ENCODE data around the gene STX4. TPM values are rescaled to one million over a fixed set of nuclear protein-coding genes. Genes with fewer than 3 reads are reported as not detected.

Gene STX4
- total and polyA plus RNA-seq, 9 of the 15 experiments (the other 6 are each of a cell fraction or from before 2014, with no cell fraction given), result 3.2 to 48.0 (median 21.5) TPM

DNA sequence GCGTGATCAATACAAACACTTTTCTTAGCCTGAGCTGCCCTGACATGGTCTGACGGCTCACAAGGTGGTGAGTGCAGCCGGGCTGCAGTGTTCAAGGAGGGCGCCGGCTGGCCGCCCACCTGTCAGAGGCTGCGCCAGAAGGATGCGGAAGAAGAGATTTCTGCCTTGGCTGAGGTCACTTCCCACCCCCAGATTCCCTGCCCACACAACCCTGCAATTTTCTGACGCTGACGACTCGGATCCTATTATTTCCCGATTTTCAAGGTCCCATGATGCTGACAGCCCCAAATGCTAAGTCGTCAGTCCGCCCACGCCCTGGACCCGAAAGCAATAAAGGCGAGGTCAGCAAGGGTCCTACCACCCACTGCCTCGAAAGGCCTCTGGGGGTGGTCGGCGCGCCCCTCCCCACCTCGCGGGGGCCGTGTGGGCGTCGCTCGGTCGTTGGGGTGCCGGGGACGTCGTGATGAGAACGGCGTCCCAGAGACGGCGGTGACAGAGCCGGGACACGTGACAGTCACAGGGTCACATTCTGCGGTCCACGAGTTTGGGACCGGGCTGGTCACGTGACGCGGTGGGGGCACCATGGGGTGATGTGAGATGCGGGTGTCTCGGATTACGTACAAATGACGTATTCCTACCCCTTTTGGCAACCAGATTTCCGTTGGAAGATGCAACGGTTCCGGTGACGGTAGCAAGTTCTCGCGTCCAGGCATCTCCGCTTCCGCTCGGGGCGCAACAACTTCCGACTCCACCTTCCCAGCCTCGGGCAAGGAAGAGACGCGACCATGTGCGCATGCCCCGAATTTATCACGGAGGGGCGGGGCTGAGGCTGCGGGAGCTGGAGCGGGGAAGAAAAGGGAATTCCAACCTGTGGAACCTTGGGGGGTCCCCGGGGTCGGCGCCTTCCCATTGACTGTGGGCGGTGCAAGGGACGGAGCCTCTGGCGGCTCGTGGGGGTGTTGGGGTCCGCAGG, at the start of gene STX4 (continued):
- TF ChIP-seq, protein P1, sequence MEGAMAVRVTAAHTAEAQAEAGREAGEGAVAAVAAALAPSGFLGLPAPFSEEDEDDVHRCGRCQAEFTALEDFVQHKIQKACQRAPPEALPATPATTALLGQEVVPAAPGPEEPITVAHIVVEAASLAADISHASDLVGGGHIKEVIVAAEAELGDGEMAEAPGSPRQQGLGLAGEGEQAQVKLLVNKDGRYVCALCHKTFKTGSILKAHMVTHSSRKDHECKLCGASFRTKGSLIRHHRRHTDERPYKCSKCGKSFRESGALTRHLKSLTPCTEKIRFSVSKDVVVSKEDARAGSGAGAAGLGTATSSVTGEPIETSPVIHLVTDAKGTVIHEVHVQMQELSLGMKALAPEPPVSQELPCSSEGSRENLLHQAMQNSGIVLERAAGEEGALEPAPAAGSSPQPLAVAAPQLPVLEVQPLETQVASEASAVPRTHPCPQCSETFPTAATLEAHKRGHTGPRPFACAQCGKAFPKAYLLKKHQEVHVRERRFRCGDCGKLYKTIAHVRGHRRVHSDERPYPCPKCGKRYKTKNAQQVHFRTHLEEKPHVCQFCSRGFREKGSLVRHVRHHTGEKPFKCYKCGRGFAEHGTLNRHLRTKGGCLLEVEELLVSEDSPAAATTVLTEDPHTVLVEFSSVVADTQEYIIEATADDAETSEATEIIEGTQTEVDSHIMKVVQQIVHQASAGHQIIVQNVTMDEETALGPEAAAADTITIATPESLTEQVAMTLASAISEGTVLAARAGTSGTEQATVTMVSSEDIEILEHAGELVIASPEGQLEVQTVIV (CRISPR knock-in tag; IDR thresholded peaks at IDR 0.05; ENCODE audit: borderline replicate concordance), result 0 out of 2 replicates have a peak, but pooled peaks have one; percentile 25
- TF ChIP-seq PURB (CRISPR knock-in tag; IDR thresholded peaks at IDR 0.05; ENCODE audit: low read depth) (no peak), ZNF644 (tag; IDR thresholded peaks at IDR 0.05; ENCODE audit: low read depth) (0 out of 2 replicates have a peak, but pooled peaks have one; percentile 48), ADNP (tag; IDR thresholded peaks at IDR 0.05) (no peak), HNRNPLL (IDR thresholded peaks at IDR 0.05; ENCODE audit: low read depth, low read length, poor library complexity, severe bottlenecking) (peak; percentile 81), ZNF133 (CRISPR knock-in tag; IDR thresholded peaks at IDR 0.05) (no peak), DIDO1 (tag; IDR thresholded peaks at IDR 0.05; ENCODE audit: low read depth) (peak; percentile 62), HDAC8 (tag; IDR thresholded peaks at IDR 0.05) (peak; percentile 74; the same call in 1 of the 2 replicates), ZBED1 (IDR thresholded peaks at IDR 0.05) (0 out of 2 replicates have a peak, but pooled peaks have one; percentile 22), HEY1 (CRISPR knock-in tag; IDR thresholded peaks at IDR 0.05; ENCODE audit: borderline replicate concordance) (no peak), HIVEP1 (CRISPR knock-in tag; IDR thresholded peaks at IDR 0.05) (peak; percentile 57; the same call in 1 of the 2 replicates), PHF20 (IDR thresholded peaks at IDR 0.05; ENCODE audit: partially characterized antibody) (peak; percentile 40), NR2C2 (CRISPR knock-in tag; IDR thresholded peaks at IDR 0.05) (peak; percentile 87), NR2C2 (tag; IDR thresholded peaks at IDR 0.05) (peak; percentile 92), SP2 (IDR thresholded peaks at IDR 0.05; ENCODE audit: extremely low read depth, low read depth, low read length, poor library complexity, severe bottlenecking) (no peak), CAMTA2 (CRISPR knock-in tag; conservative IDR thresholded peaks at IDR 0.05) (no peak), TAL1 (IDR thresholded peaks at IDR 0.05) (no peak), SIX5 (IDR thresholded peaks at IDR 0.05; ENCODE audit: borderline replicate concordance in 1 of 2, insufficient read depth in 1 of 2, low read depth in 1 of 2, low read length in 2 of 2) (peak; percentile 53 to 57; a peak in 3 of 4 replicates), PYGO2 (tag; IDR thresholded peaks at IDR 0.05) (no peak)
- TF ChIP-seq, protein P2, sequence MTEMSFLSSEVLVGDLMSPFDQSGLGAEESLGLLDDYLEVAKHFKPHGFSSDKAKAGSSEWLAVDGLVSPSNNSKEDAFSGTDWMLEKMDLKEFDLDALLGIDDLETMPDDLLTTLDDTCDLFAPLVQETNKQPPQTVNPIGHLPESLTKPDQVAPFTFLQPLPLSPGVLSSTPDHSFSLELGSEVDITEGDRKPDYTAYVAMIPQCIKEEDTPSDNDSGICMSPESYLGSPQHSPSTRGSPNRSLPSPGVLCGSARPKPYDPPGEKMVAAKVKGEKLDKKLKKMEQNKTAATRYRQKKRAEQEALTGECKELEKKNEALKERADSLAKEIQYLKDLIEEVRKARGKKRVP (CRISPR knock-in tag; IDR thresholded peaks at IDR 0.05), result no peak
- TF ChIP-seq, protein P3, sequence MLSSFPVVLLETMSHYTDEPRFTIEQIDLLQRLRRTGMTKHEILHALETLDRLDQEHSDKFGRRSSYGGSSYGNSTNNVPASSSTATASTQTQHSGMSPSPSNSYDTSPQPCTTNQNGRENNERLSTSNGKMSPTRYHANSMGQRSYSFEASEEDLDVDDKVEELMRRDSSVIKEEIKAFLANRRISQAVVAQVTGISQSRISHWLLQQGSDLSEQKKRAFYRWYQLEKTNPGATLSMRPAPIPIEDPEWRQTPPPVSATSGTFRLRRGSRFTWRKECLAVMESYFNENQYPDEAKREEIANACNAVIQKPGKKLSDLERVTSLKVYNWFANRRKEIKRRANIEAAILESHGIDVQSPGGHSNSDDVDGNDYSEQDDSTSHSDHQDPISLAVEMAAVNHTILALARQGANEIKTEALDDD (IDR thresholded peaks at IDR 0.05), result no peak
- TF ChIP-seq, protein P4, sequence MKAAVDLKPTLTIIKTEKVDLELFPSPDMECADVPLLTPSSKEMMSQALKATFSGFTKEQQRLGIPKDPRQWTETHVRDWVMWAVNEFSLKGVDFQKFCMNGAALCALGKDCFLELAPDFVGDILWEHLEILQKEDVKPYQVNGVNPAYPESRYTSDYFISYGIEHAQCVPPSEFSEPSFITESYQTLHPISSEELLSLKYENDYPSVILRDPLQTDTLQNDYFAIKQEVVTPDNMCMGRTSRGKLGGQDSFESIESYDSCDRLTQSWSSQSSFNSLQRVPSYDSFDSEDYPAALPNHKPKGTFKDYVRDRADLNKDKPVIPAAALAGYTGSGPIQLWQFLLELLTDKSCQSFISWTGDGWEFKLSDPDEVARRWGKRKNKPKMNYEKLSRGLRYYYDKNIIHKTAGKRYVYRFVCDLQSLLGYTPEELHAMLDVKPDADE (conservative IDR thresholded peaks at IDR 0.05; ENCODE audit: control insufficient read depth, low read depth, low read length), result peak; percentile 24; the same call in 1 of the 2 replicates

All from K562 (cell line).